ENCODE results near the gene ZNF202.

- TF ChIP-seq CTCF (IDR thresholded peaks at IDR 0.05 in 8 of 11, conservative IDR thresholded peaks at IDR 0.05 in 3 of 11) = no peak
- TF ChIP-seq POLR2A (IDR thresholded peaks at IDR 0.05) = no peak
Observed at GRCh38 chr11:123718469-123718868, 23.0 kb downstream of the ZNF202 start.
